MM.1S (cell line): ENCODE measurements around the gene SYTL4.

Experiments used
- DNase-seq: peaks from one replicate; pipeline ENCODE4 v3.0.0-alpha.2; 2015
- H2AFZ ChIP-seq: fragments of 300-600 bp; sonication (generic); 2 replicates; pipeline ENCODE4 v1.6.0; 2016; ENCODE audit warnings: antibody characterized with exemption, low read length
- H3F3A ChIP-seq: fragments of 300-600 bp; sonication (generic); 2 replicates; pipeline ENCODE4 v1.6.1; 2016; ENCODE audit warnings: mild to moderate bottlenecking, antibody characterized with exemption, low read length, moderate library complexity, mixed read lengths; ENCODE audit not compliant: insufficient read depth
- H3K27ac ChIP-seq: fragments of 300-600 bp; sonication (generic); 2 replicates; pipeline ENCODE4 v1.5.1; 2016; ENCODE audit warnings: mild to moderate bottlenecking, low read length
- H3K27me3 ChIP-seq: fragments of 300-600 bp; sonication (generic); replicated peaks from 2 replicates; pipeline ENCODE4 v1.6.0; 2016; ENCODE audit warnings: low read length; ENCODE audit not compliant: insufficient read depth
- H3K36me3 ChIP-seq: fragments of 300-600 bp; sonication (generic); replicated peaks from 2 replicates; pipeline ENCODE4 v1.6.1; 2016; ENCODE audit warnings: mild to moderate bottlenecking, low read length, mixed read lengths; ENCODE audit not compliant: insufficient read depth
- H3K4me1 ChIP-seq: fragments of 300-600 bp; sonication (generic); 2 replicates; pipeline ENCODE4 v1.6.1; 2016; ENCODE audit warnings: low read length, mixed read lengths
- H3K4me2 ChIP-seq: fragments of 300-600 bp; sonication (generic); 2 replicates; pipeline ENCODE4 v1.6.0; 2016; ENCODE audit warnings: low read depth, low read length
- H3K4me3 ChIP-seq: fragments of 300-600 bp; sonication (generic); 2 replicates; pipeline ENCODE4 v1.5.1; 2016; ENCODE audit warnings: low read length, mixed read lengths
- H3K79me2 ChIP-seq: fragments of 300-600 bp; sonication (generic); 2 replicates; pipeline ENCODE4 v1.6.1; 2016; ENCODE audit warnings: mixed run types, low read length, mixed read lengths
- H3K9ac ChIP-seq: fragments of 300-600 bp; sonication (generic); 2 replicates; pipeline ENCODE4 v1.6.1; 2016; ENCODE audit warnings: low read length, mixed read lengths
- H3K9me2 ChIP-seq: fragments of 300-600 bp; sonication (generic); replicated peaks from 2 replicates; pipeline ENCODE4 v1.6.1; 2016; ENCODE audit warnings: mild to moderate bottlenecking, low read length, mixed read lengths; ENCODE audit not compliant: insufficient read depth
- H3K9me3 ChIP-seq: fragments of 300-600 bp; sonication (generic); replicated peaks from 2 replicates; pipeline ENCODE4 v1.6.1; 2016; ENCODE audit warnings: mild to moderate bottlenecking, low read length, mixed read lengths; ENCODE audit not compliant: insufficient read depth
- H4K20me1 ChIP-seq: fragments of 300-600 bp; sonication (generic); 2 replicates; pipeline ENCODE4 v1.6.1; 2016; ENCODE audit warnings: mild to moderate bottlenecking, low read length, moderate library complexity, mixed read lengths; ENCODE audit not compliant: insufficient read depth
- EZH2 ChIP-seq: fragments of 300-600 bp; sonication (generic); optimal IDR thresholded peaks from 2 replicates; pipeline ENCODE3; 2017; ENCODE audit warnings: low read depth, mild to moderate bottlenecking, antibody characterized with exemption, low read length, mixed read lengths
- EZH2phosphoT487 ChIP-seq: fragments of 300-600 bp; sonication (generic); IDR thresholded peaks from 2 replicates; pipeline ENCODE4 v1.6.1; 2018; ENCODE audit warnings: antibody characterized with exemption, low read length
- TF ChIP-seq, protein P1 (sequence below): fragments of 300-600 bp; sonication (generic); IDR thresholded peaks from 2 replicates; pipeline ENCODE4 v1.5.1; 2016; ENCODE audit warnings: antibody characterized with exemption, low read length, mixed read lengths

The SYTL4 gene

DNA sequence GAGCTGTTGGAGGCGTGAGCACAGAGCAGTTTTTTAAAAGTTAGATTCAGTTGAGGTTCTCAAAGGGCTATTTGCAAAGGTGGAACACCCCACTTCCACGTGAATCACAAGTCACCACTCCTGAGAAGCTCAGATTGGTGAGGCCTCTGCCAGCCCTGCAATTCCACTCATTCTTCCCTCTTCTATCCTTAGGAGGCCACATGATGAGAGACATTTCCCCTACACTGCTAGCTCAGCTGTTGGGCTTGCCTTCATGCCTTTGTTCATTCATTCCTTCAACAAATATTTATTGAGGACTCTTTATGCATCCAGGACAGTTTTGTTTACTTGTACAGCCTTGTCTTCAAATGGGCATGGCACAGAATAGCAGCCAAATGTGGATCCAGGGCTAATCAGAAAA lies 84.2 kb downstream of the SYTL4 start:
- H3K27ac ChIP-seq, result no peak overlapping the region
- no peaks in the 10 kb centered on the region for H3F3A ChIP-seq

GRCh38 chrX:100647095-100647494 lies 84.8 kb downstream of the SYTL4 start:
- Histone ChIP-seq H3K4me3 (no peak overlapping the region), H3K9me3 (no peaks in the 10 kb centered on the region), H3K36me3 (no peaks in the 10 kb centered on the region), H4K20me1 (no peaks in the 10 kb centered on the region), H3K27ac (no peak overlapping the region), H3K4me1 (no peaks in the 10 kb centered on the region), H3K79me2 (no peaks in the 10 kb centered on the region), H3K9me2 (no peaks in the 10 kb centered on the region), H2AFZ (no peak overlapping the region), H3F3A (no peaks in the 10 kb centered on the region), H3K4me2 (no peak overlapping the region), H3K9ac (no peak overlapping the region), H3K27me3 (no peaks in the 10 kb centered on the region)
- TF ChIP-seq, protein P1, sequence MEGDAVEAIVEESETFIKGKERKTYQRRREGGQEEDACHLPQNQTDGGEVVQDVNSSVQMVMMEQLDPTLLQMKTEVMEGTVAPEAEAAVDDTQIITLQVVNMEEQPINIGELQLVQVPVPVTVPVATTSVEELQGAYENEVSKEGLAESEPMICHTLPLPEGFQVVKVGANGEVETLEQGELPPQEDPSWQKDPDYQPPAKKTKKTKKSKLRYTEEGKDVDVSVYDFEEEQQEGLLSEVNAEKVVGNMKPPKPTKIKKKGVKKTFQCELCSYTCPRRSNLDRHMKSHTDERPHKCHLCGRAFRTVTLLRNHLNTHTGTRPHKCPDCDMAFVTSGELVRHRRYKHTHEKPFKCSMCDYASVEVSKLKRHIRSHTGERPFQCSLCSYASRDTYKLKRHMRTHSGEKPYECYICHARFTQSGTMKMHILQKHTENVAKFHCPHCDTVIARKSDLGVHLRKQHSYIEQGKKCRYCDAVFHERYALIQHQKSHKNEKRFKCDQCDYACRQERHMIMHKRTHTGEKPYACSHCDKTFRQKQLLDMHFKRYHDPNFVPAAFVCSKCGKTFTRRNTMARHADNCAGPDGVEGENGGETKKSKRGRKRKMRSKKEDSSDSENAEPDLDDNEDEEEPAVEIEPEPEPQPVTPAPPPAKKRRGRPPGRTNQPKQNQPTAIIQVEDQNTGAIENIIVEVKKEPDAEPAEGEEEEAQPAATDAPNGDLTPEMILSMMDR, result no peak
- TF ChIP-seq EZH2 (no peak), EZH2phosphoT487 (no peak)
- no peak for DNase-seq

More for the DNA sequence above, 84.2 kb downstream of the SYTL4 start:
- Histone ChIP-seq H3K9me3 (no peaks in the 10 kb centered on the region), H4K20me1 (no peaks in the 10 kb centered on the region), H3K36me3 (no peaks in the 10 kb centered on the region), H3K4me2 (no peak overlapping the region), H3K79me2 (no peaks in the 10 kb centered on the region), H2AFZ (no peak overlapping the region), H3K27me3 (no peaks in the 10 kb centered on the region), H3K9ac (no peak overlapping the region), H3K9me2 (no peaks in the 10 kb centered on the region), H3K4me1 (no peaks in the 10 kb centered on the region), H3K4me3 (no peak overlapping the region)
- DNase-seq, result no peak
- TF ChIP-seq, protein P1, result no peak
- TF ChIP-seq EZH2phosphoT487 (no peak), EZH2 (no peak)

DNA sequence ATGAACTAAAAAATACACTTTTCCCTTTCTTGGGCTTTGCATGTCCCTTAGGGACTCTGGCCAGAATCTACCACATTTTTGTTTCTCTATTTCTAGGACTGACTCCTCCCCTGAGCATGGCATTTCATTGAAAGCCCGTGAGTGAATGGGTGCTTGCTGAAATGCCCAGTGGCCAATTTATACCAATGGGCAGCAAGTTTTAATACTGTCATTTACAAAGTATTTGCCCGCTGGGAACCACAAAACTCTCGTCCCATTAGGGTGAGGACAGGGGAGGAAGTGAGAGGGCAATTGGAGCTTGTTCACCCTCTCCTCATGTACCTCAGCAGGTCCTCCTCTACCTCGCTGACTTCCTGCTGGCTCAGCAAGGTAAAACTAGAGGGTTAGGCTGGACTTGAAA lies 86.8 kb downstream of the SYTL4 start:
- Histone ChIP-seq H4K20me1 (no peaks in the 10 kb centered on the region), H3K9ac (no peak overlapping the region), H3K9me2 (no peaks in the 10 kb centered on the region), H3F3A (no peaks in the 10 kb centered on the region), H2AFZ (no peak overlapping the region), H3K4me2 (no peak overlapping the region), H3K79me2 (no peaks in the 10 kb centered on the region), H3K27ac (no peak overlapping the region), H3K27me3 (no peaks in the 10 kb centered on the region), H3K36me3 (no peaks in the 10 kb centered on the region), H3K4me1 (no peaks in the 10 kb centered on the region), H3K9me3 (no peaks in the 10 kb centered on the region), H3K4me3 (no peak overlapping the region)
- TF ChIP-seq, protein P1, result no peak
- TF ChIP-seq EZH2phosphoT487 (no peak), EZH2 (no peak)
- no peak for DNase-seq
